HEK293 (cell line): ENCODE measurements around the gene RAB11FIP3.

ENCODE experiments used
- BCL11A ChIP-seq: fragments of 450-650 bp; formaldehyde crosslinking; IDR thresholded peaks from 2 replicates; pipeline ENCODE4 v1.5.1; 2016; ENCODE audit warnings: low read depth, missing biosample characterization, missing genetic modification characterization
- TSHZ1 ChIP-seq: fragments of 450-650 bp; formaldehyde crosslinking; IDR thresholded peaks from 2 replicates; pipeline ENCODE4 v1.5.1; 2016; ENCODE audit warnings: missing biosample characterization, missing genetic modification characterization, borderline replicate concordance
- ZNF266 ChIP-seq: fragments of 450-650 bp; formaldehyde crosslinking; IDR thresholded peaks from 2 replicates; pipeline ENCODE4 v1.5.1; 2016; ENCODE audit warnings: missing biosample characterization, missing genetic modification characterization, low read depth
- ZNF629 ChIP-seq: fragments of 450-650 bp; formaldehyde crosslinking; IDR thresholded peaks from 2 replicates; pipeline ENCODE4 v1.5.1; 2017; ENCODE audit warnings: missing biosample characterization, missing genetic modification characterization
- ZSCAN18 ChIP-seq: fragments of 450-650 bp; formaldehyde crosslinking; IDR thresholded peaks from 2 replicates; pipeline ENCODE4 v1.5.1; 2016; ENCODE audit warnings: missing biosample characterization, missing genetic modification characterization

GRCh38 chr16:559411-560203, 134.2 kb downstream of the RAB11FIP3 start:
- TF ChIP-seq ZNF629 (tag by site-specific recombination) (no peak), BCL11A (tag by site-specific recombination) (no peak), ZSCAN18 (tag by site-specific recombination) (no peak), ZNF266 (tag by site-specific recombination) (no peak), TSHZ1 (tag by site-specific recombination) (no peak)
